Measurements from ENCODE around the gene ZMYM1. TPM values are rescaled to one million over a fixed set of nuclear protein-coding genes. Genes with fewer than 3 reads are reported as not detected.
"Not testable (repeated sequence)": the region's sequence is repeated elsewhere in the genome, so short reads cannot be mapped to it uniquely, and the experiment has no call there.

The ZMYM1 gene
- total RNA-seq, 1 donor from 2014 or later = 4.5 TPM

- ATAC-seq = no peak
- no peak for DNase-seq (ENCODE audit: missing footprints)
- intact Hi-C loops (cut with DNase I) = no loop called here
Measured at GRCh38 chr1:35062518-35063196, 16.5 kb upstream of the ZMYM1 start.

DNA sequence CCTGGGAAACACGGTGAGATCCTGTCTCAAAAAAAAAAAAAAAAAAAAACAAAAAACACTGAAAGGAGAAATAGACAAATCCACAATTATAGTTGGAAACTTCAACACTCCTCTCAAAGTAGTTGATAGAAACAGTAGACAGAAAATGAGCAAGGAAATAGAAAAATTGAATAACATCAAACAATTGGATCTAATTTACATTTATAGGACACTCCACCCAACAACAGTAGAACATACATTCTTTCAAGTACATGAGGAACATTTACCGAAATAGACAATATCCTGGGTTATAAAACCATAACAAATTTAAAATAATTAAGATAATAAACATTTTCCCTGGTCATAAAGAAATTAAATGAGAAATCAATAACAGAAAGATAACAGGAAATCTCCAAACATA lies 14.9 kb upstream of the ZMYM1 start:
- ATAC-seq (no peak), DNase-seq (ENCODE audit: missing footprints) (no peak)
- intact Hi-C loops (cut with DNase I) = no loop called here

DNA sequence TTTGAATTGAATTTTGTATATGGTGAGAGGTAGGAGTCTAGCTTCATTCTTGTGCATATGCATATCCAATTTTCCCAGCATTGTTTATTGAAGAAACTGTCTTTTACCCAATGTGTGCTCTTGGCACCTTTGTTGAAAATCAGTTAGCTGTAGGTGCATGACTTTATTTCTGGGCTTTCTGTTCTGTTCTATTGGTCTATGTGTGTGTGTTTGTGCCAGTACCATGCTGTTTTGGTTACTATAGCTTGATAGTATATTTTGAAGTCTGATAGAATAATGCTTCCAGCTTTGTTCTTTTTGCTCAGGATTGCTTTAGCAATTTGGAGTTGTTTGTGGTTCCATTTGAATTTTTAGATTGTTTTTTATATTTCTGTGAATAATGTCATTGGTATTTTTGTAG lies 9.4 kb upstream of the ZMYM1 start:
- no peak for DNase-seq (ENCODE audit: missing footprints)
- ATAC-seq = no peak
- intact Hi-C loops (cut with DNase I) = no loop called here

DNA sequence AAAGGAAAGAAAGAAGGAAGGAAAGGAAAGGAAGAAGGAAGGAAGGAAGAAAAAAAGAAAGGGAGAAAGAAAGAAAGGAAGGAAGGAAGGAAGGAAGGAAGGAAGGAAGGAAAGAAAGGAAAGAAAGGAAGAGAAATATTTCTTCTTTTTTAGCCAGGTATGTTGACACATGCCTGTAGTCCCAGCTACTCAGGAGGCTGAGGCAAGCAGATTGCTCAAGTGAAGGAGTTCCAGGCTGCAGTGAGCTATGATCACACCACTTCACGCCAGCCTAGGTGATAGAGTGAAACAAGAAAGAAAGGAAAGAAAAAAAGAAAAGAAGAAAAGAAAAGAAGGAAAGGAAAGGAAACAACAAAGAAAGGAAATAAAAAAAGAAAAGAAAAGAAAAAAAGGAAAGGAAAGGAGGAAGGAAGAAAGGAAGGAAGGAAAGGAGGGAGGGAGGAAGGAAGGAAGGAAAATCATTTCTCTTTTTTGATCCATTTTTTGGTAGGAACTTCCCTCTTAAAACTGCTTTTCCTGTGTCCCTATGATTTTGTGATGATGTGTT lies 5.8 kb upstream of the ZMYM1 start:
- DNase-seq (ENCODE audit: missing footprints) (no peak), ATAC-seq (no peak)
- intact Hi-C loops (cut with DNase I) = no loop called here

GRCh38 chr1:35076426-35076825 lies 2.8 kb upstream of the ZMYM1 start:
- not testable (repeated sequence) for DNase-seq (ENCODE audit: missing footprints); ATAC-seq
- intact Hi-C loops (cut with DNase I) = loop anchor here (5.0 kb wide), 1 partner anchor 44 kb away; the partner anchor contains the start of gene ZMYM6

- ATAC-seq (no peak), DNase-seq (ENCODE audit: missing footprints) (no peak)
- intact Hi-C loops (cut with DNase I) = no loop called here
Measured at GRCh38 chr1:35080171-35080854, 1.1 kb downstream of the ZMYM1 start.

DNA sequence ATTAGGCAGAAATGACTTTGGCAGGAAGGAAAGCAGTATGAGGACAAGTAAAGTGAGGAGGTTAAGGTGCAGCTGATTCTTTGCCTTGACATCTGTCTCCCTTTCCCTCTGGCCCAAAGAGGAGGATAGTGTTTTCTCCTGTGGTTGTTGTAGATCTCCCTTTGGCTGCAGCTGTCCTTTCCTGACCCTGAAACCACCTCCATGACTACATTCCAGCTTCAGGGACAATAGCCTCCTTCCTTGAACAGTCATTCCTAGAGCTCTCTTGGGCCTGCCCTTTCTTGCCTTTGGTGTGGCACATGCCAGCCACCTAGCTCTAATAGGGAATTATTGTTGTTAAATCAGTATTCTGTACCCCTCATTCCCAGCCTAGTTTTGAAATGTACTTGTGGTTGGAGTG lies 6.2 kb downstream of the ZMYM1 start:
- no peak for ATAC-seq

GRCh38 chr1:35097224-35097623 lies 18.0 kb downstream of the ZMYM1 start:
- intact Hi-C loops (cut with DNase I) = no loop called here
- no peak for DNase-seq (ENCODE audit: missing footprints)
- ATAC-seq = no peak

More for the DNA sequence above, 6.2 kb downstream of the ZMYM1 start:
- intact Hi-C loops (cut with DNase I) = no loop called here
- DNase-seq (ENCODE audit: missing footprints) = no peak

DNA sequence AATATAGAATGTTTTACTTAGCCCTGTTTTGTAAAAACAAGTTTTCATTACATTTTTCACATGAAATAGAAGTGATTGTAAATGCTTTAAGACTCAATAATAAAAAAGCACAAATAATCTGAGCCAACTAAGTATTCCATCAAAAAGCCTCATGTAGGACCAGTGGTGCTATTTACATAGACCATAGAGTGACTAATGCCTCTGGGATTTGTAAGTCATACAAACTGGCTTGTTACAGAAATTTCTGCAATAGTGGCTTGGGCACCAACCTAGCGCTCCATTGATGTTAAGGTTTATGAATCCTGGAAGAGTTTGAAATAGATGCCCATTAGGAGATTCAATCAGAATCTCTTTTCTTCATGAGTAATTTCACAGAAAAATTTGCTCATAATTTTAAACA lies 31.9 kb downstream of the ZMYM1 start:
- intact Hi-C loops (cut with DNase I) = no loop called here
- ATAC-seq = no peak
- no peak for DNase-seq (ENCODE audit: missing footprints)

DNA sequence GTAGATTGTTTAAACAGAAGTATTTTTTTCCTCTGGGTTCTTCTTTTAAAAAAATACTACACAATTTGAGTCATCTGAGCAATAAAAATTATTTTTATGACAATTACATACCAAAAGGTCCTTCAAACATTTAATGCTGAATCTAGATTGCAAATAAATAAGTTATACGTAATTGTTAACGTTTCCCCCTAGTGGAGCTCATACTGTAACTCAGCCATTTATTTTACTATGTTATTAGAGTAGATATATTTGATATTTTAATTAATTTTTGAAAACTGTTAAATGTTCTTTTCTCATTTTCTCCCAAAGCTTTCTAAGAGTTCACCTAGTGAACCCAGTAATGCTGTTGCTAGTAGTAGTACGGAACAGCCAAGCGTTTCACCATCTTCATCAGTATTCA lies 33.5 kb downstream of the ZMYM1 start:
- DNase-seq (ENCODE audit: missing footprints) = no peak
- intact Hi-C loops (cut with DNase I) = no loop called here
- no peak for ATAC-seq

DNA sequence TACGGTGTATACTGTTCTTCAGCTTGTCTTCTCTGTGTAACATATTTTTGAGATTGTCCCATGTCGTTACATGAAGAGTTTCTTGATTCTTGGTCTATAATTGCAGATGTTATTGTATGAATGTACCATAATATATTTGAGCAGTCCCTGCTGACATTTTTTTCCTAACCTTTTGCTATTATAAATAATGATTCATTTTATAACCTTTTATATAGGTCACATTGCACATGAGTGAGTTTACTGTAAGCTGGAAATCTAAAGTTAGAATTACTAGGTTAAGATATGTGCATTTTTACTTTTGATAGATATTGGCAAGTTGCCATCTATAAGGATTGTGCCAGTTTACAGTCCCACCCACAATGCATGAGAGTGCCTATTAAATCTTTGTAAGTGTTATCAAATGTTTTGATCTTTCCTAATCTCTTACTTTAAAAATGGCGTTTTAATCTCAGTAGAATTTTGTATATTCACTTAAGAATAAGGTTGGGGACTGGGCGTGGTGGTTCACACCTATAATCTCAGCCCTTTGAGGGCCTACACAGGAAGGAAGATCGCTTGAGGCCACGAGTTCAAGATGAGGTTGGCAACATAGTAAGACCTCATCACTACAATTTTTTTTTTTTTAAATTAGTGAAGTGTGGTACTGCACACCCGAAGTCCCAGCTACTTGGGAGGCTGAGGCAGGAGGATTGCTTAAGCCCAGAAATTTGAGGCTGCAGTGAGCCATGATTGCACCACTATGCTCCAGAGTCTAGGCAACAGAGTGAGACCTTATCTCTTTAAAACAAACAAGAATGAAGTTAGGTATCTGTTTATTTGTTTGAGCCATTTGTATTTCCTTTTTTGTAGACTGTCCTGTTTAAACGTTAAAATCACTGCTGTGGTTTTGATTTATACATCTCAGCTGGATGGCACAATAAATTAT lies 36.5 kb downstream of the ZMYM1 start:
- no peak for ATAC-seq
- intact Hi-C loops (cut with DNase I) = no loop called here
- no peak for DNase-seq (ENCODE audit: missing footprints)

DNA sequence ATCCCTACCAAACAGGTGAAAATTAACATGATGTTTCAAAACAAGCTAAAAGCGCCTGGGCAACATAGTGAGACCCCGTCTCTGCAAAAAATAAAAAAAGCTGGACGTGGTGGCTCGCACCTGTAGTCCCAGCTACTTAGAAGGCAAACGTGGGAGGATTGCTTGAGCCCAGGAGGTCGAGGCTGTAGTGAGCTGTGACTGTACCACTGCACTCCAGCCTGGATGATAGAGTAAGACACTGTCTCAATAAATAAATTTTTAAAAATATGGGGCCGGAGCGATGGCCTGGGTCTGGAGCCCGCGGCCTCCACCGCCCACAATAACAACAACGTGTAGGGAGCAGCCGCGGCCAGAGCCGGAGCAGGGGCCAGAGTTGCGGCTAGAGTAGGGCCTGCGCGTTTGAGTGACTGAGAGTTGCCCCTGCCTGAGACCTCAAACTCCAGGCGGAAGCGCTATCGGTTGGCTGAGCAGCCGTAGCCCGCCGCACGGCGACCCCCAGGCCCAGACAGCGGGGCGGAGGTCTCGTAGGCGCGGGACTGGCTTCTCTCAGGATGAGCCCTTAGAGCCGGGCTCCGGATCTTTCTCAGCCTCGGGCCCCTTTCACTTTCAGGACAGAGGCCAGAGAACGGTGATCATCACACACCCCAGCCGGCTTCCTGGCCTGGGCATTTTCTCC lies 41.4 kb downstream of the ZMYM1 start:
- ATAC-seq = peak; percentile 54
- intact Hi-C loops (cut with DNase I) = no loop called here
- DNase-seq (ENCODE audit: missing footprints) = no peak

DNA sequence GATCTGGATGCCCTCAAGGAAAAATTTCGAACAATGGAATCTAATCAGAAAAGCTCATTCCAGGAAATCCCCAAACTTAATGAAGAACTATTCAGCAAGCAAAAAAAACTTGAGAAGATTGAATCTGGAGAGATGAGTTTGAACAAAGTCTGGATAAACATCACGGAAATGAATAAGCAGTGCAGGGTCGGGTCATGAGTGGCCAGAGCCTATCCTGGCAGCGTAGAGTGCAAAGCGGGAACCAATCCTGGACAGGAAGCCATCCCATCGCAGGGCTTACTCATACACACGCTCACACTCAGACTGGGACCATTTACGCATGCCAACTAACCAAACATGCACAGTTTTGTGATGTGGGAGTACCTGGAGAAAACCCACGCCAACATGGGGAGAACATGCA lies 43.1 kb downstream of the ZMYM1 start:
- no peak for ATAC-seq
- DNase-seq (ENCODE audit: missing footprints) = no peak
- intact Hi-C loops (cut with DNase I) = no loop called here

DNA sequence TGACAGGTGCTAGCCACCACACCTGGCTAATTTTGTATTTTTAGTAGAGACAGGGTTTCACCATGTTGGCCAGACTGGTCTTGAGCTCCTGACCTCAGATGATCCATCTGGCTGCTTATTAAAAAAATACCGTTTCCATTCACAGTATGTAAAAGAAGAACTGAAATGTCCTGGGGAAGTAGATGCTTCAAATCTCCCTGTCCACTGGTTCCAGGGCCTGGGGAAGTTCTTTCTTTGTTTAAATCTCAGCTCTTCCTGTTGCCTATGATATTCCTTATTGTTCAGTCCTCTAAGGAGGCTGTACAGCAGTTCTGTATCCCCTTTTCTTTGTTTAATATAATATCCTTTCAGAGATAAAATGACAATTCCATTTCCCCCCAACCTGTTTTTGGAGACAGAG lies 47.4 kb downstream of the ZMYM1 start:
- no peak for DNase-seq (ENCODE audit: missing footprints)
- no peak for ATAC-seq
- intact Hi-C loops (cut with DNase I) = no loop called here

- ATAC-seq (no peak), DNase-seq (ENCODE audit: missing footprints) (no peak)
- intact Hi-C loops (cut with DNase I) = no loop called here
Measured at GRCh38 chr1:35129080-35129479, 49.9 kb downstream of the ZMYM1 start.

GRCh38 chr1:35136780-35137179 lies 57.6 kb downstream of the ZMYM1 start:
- DNase-seq (ENCODE audit: missing footprints) = no peak
- ATAC-seq = no peak
- intact Hi-C loops (cut with DNase I) = no loop called here

DNA sequence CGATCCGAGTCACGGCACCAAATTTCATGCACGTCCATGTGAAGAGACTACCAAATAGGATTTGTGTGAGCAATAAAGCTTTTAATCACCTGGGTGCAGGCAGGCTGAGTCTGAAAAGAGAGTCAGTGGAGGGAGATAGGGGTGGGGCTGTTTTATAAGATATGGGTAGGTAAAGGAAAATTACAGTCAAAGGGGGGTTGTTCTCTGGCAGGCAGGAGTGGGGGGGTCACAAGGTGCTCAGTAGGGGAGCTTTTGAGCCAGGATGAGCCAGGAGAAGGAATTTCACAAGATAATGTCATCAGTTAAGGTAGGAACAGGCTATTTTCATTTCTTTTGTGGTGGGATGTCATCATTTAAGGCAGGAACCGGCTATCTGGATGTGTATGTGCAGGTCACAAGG lies 58.4 kb downstream of the ZMYM1 start:
- ATAC-seq; intact Hi-C loops (cut with DNase I); DNase-seq (ENCODE audit: missing footprints): not testable (repeated sequence)

DNA sequence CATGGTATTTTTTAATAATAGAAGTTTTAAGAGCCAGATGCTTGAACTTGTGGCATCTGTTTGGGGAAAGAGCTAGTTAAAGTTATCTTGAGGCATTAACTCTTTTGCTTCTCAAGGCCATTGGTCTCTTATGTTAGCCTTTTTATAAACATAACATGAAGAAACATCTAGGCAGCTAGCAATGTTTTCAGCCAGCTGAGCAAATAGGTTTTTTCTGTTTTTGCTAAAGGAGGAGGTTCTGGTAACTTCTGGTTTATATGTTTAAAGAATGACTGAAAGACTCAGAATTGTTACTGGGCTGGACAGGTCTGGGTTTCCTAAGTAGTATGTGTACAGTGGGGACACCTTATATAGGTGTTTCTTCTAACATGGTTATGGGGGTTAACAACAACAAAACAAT lies 63.1 kb downstream of the ZMYM1 start:
- DNase-seq (ENCODE audit: missing footprints); ATAC-seq; intact Hi-C loops (cut with DNase I): not testable (repeated sequence)

DNA sequence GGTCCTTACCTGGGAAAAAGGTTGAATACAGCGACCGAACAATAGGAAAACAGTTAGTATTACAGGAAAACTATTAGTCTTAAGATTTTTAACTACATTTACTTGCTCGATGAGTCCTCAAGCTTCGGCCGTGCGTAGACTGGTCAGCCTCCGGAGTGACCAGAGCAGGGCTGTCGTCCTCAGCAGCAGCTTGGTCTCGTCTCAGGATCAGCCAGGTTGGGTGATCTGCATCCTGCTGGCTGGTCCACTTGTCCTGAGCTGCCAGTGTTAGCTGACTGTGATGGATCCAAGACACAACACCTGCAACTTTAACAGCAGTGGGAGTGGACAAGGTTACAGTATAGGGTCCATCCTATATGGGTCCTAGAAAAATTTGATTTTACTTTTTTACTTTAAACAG lies 63.5 kb downstream of the ZMYM1 start:
- DNase-seq (ENCODE audit: missing footprints); ATAC-seq; intact Hi-C loops (cut with DNase I): not testable (repeated sequence)

Measured in Right ventricle myocardium inferior (tissue), 1 donor.